NK-92 treated with Interleukin-12 subunit alpha and Interleukin-12 subunit beta, amount 100 ng/mL, for 24 hours (cell line): Measurements from ENCODE around the gene BACH1.
A peak's percentile ranks its signal among the peaks of the same experiment; 100 is the strongest.
"Not testable (repeated sequence)": the region's sequence is repeated elsewhere in the genome, so short reads cannot be mapped to it uniquely, and the experiment has no call there.

Source experiments
- DNase-seq: peaks from one replicate; lab custom pipeline; 2025; lab: John Stamatoyannopoulos, UW

The BACH1 gene

DNA sequence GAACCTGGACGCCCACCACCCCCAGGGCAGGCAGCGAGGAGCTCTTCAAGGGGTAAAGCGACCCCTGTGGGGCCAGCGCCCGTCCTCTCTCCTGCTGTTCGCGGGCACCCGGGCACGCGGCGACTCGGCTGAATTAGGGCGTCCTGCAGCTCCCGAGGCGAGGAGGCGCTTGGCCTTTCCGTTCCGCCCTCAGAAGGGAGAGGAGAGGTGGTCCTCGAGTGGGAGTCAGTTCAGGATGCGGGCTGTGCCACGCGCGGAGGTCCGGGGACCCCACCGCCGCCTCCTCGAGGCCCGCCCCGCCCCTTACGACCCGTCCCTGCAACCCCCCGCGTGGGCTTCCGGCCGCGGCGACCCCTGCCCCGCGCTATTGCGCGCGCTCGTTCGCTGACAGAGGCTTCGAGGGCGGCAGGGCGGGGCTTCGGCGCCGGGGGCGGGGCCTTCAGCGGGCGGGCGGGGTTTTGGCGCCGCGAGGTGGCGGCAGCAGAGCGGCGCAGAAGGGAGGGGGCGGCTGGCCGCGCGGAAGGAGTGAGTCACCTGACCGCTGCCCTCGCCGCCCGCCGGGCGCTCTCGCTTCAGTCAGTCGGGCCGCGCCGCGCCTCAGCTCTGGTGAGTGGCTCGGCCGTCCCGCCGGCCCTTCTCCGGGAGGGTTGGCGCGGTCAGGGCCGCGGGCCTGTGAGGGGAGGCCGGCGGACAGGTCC, at the start of gene BACH1:
Gene BACH1, plus strand, starts transcription at position 575 of the 698 bp plus-strand sequence. CDS start 22,359 bp downstream, outside the sequence.
- peak; percentile 89 for DNase-seq

DNA sequence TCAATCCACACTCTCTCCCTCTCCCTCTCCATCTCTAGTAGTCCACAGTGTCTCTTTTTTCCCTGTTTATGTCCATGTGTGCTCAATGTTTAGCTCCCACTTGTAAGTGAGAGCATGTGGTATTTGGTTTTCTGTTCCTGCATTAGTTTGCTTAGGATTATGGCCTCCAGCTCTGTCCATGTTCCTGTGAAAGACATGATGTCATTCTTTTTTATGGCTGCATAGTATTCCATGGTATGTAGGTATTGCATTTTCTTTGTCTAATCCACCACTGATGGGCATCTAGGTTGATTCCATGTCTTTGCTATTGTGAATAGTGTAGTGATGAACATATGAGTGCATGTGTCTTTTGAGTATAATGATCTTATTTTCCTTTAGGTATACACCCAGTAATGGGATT, 49.4 kb upstream of the BACH1 start:
- DNase-seq, result not testable (repeated sequence)

DNA sequence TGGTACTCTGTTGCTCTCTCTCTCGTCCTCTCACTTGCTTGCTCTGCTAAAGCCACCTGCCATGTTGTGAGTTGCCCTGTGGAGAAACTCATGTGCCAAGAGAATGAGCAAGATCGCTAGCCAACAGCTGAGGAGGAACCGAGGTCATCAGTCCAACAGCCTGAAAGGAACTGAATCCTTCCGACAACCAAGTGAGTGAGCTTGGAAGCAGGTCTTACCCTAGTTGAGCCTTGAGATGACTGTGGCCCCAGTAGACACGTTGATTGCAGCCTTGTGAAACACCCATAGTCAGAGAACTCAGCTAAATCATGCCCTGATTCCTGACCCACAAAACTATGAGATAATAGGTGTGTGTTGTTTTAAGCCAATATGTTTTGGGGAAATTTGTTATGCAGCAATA, 48.1 kb upstream of the BACH1 start:
- no peak for DNase-seq

DNA sequence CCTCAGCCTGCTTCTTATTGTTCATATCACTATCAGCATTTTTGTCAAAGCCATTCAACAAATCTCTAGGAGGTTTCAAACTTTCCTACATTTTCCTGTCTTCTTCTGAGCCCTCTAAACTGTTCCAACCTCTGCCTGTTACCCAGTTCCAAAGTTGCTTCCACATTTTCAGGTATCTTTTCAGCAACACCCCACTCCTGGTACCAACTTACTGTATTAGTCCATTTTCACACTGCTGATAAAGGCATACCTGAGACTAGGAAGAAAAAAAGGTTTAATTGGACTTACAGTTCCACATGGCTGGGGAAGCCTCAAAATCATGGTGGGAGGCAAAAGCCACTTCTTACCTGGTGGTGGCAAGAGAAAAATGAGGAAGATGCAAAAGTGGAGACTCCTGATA, 44.9 kb upstream of the BACH1 start:
- not testable (repeated sequence) for DNase-seq

DNA sequence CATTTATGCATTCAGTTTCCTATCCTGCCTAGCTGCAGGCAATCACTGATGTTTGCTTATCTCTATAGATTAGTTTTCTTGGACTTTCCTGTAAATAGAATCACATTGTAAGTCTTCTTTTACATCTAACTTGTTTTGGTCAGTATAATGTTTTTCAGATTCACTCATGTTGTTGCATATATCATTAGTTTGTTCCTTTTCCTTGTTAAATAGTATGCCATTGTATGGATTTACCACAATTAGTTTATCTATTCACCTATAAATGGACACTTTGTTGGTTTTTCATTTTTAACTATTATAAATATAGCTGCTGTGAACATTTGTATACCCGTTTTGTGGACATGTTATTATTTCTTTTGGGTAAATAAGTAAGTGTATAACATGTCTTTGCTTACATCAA, 44.2 kb upstream of the BACH1 start:
- DNase-seq, result no peak

DNA sequence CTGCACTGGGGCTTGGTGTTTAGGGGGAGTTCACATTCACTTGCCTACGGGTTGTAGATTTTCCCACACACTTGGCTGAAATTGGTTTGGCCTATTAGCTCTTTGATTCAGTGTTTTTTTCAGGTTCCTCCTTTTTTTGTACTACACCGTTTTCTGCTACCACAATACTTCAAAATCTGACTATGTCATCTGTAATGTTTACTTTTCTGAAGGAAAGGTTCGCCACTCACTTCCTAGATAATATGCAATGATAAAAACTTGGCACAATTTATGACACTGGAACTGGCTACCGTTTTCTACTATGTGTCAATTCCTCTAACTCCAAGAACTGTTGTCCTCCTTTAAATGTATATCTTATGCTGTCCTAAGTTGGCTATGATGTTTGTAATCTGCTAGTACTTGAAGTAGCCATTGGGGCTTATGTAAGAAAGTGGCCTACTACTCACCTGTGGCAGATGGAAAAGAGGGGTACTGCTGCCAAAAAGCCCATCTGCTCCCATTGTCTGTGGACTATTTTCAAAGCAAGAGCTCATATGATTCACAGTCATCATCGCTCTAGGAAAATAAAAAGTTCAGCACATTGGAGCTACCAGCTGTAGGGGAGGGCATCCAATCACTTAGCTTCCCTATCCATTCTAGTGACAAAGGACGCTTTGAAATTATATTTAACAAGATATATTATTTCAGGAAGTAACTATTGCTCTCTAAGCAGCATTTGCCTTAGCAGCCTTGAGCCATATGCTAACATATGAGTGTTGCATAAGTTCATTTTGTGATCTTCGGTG, 42.4 kb upstream of the BACH1 start:
- no peak for DNase-seq

DNA sequence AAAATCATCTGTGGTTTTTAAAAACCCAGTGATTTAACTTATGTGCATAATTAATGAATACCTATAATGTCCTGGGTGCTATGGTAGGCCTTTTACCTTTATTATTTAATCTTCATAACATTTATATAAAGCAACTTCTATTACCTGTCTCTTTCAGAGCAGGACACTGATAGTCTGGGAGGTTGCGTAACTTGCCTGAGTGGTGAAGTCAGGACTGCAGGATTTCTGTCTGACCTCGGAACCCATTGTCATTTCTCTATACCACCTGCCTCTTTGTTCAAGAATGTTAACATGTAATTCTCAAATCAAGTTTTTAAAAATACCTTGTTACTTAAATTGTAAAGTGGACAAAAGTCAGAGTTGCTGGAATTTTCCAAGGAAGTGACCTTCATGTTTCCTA, 41.0 kb upstream of the BACH1 start:
- no peak for DNase-seq

DNA sequence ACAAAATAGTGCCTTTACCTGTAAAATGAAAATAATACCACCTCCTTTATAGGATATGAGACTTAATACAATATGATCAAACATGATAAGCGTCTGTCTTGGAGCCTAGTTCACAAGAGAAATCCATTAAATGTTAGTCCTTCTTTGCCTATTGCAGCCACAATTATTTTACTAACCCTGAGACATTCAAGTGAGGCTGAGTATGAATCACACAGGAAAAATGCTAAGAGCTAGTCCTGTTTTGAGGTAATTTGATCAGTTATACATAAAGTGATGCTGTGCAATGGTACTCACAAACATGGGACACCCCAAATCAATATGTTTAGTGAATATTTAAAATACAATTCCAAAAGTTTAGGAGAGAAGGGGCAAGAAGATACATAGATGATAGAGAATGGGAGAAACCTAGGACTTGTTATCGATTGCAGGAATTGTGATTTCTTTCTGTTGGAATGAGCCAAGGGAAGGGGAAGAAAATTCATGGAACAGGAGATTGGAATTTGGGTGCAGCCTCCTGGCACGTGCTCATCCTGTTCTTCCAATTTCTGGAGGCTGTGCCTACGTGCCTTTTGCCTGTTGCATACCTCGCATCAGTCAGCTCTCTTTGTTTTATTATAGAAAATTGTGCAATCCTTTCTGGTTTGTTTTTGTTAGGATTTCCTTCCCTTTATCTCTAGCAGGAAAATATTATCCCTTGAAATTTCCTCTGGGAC, 39.9 kb upstream of the BACH1 start:
- DNase-seq, result no peak

DNA sequence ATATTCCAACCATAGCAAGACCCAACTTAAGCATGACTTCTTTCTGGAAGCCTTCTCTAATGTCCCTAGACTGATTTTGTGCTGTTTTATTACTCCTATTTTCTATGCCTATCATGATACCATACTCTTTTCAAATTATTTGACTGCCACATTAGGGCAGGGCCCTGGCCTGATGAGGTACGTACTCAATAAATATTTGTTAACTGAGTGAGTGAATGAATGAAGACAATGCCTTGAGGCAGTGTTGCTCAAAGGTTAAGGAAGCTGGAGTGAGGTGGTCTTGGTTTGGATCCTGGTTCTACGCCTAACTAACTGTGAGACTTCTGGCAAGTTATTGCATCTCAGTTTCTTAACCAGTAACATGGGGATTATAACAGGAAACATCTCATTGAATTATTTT, 38.3 kb upstream of the BACH1 start:
- DNase-seq, result no peak

DNA sequence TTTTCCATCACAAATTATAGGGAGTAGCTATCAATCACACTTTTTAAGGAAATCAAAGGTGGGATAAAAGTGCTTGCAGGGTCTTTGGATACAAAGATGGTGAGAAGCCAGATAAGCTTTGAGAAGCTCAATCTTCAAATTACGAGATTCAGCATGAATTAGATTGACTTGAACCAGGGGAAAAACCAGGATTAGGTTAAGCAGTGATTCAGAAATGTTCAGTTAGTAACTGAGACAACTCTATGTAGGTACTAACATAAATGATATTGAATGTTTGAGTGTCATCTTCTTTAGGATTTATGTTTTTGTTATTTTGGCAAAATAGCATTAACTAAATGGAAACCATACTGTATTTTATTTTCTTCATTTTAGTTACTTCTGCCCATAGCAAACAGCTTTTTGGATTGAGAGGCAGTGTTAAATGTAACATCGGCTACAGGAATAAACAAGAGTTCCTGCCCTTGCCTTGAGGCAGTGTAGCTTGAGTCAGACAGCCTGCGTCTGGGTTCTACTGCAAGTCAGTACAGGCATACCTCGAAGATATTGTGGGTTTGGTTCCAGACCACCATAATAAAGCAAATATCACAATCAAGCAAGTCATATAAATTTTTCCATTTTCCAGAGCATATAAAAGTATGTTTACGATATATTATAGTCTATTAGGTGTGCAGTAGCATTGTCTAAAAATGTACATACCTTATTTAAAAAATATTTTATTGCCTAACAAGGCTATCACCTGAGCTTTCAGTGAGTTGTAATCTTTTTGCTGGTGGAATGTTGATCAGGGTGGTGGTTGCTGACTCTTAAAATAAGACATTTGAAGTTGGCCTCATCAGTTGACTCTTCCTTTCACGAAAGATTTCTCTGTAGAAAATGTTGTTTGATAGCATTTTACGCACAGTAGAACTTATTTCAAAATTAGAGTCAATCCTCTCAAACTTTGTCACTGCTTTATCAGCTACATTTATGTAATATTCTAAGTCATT, 36.9 kb upstream of the BACH1 start:
- DNase-seq, result no peak

DNA sequence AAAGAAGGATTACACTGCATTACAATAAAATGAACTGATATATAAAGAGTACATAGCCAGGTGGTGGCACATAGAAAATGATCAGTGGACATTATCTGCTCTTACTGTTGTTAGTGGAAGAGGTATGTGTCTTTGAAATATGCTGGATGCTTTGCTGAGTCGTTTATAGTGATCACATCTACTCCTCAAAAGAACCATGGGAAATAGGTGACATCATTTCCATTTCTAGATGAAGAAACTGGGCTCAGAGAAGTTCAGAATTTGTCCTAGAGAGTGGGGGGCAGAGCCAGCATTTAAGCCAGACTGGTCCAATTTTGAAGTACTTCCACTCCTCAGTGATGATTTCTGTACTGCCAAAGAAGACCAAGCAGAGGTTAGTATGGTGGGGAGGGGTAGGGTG, 34.0 kb upstream of the BACH1 start:
- no peak for DNase-seq

DNA sequence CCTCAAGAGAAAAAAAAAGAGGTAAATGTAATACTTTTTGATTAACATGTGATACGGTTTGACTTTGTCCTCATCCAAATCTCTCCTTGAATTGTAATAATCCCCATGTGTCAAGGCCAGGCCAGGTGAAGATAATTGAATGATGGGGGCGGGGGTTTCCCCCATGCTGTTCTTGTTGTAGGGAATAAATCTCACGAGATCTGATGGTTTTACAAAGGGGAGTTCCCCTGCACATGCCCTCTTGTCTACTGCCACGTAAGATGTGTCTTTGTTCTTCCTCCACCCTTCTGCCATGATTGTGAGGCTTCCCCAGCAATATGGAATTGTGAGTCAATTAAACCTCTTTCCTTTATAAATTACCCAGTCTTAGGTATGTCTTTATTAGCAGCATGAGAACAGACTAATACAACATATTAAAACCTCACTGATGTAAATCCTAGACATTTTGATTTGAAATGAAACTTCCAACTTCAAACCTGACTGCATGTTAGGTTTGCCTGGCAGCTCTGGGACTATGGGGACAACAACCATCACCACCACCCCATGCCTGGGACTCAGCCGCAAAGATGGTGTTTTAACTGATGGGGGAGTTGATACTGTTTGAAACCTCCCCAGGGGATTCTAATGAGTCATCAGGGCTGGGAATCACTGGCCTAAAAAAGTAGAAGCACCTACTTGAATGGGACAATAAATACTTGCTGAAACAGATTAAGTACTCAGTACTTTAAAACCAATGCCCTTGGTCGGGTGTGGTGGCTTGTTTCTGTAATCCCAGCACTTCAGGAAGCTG, 32.8 kb upstream of the BACH1 start:
- no peak for DNase-seq

DNA sequence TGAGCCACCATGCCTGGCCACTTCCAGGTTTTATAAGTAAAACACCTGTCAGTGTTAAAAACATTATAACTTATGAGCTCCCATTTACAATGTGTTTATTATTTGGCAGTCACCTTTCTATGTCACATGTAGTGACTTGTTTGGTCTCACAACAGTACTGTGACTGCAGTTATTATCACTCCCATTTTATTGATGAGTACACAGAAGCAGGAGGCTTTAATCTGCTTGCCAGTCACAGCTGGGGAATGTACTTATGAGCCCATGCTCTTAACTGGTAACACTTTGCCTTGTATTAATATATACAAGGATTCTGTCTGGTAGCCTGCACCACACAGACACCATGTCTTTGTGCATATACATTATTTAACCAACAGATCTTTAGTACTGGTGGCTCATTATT, 31.1 kb upstream of the BACH1 start:
- no peak for DNase-seq

DNA sequence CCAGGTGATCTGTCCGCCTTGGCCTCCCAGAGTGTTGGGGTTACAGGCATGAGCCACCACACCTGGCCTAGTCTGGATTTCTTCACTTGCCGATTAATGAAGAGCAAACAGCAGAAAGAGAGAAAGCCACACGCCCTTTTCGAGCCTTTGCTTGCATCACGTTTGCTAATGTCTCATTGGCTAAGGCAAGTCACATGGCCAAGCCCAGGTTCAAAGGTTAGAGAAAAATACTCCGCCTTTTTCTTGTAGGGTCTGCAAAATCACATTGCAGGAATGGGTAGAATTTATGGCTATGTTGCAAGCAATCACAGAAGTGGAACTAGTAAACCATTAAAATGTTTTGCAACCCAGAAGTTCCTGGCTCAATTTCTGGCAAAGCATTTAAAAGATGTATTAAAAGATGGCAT, 26.8 kb upstream of the BACH1 start:
- no peak for DNase-seq

DNA sequence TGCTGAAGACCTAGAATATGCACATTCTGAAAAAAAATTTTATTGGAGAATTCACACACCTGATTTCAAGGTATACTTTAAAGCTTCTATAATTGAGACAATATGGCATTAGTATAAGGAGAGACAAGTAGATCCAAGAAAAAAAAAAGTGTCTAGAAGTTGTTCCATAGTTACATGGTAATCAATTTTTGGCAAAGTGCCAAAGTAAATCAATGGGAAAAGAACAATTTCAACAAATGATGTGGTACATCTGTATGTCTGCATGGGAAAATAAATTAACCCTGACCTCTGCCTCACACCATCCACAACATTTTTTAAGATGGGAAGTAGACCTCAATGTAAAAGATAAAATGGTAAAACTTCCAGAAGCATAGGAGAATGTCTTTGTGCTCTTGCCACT, 21.3 kb upstream of the BACH1 start:
- DNase-seq, result no peak

DNA sequence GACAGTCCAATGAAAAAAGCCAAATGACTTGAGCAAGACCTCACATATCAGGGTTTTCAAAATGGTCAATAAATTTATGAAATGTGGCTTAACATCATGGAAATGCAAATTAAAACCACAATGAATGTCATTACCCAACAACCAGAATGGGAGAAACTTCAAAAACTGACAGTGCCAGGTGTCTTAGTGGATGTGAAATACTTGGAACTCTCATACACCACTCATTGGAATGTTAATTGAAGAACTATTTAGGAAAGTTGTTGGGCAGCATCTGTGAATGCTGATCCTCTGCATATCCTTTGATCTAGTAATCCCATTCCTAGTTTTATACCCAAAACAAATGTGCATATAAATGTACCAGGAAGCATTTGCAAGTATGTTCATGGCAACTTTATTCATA, 19.2 kb upstream of the BACH1 start:
- no peak for DNase-seq

DNA sequence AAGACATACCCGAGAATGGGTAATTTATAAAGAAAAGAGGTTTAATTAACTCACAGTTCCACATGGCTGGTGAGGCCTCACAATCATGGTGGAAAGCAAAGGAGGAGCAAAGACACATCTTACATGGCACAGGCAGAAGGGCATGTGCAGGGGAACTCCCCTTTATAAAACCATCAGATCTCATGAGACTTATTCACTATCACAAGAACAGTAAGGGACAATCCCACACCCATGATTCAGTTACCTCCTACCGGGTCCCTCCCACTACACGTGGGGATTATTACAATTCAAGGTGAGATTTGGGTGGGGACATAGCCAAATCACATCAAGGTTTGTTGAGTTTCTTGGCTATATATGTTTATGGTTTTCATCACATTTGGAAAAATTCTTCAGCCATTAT, 16.9 kb upstream of the BACH1 start:
- DNase-seq, result not testable (repeated sequence)

DNA sequence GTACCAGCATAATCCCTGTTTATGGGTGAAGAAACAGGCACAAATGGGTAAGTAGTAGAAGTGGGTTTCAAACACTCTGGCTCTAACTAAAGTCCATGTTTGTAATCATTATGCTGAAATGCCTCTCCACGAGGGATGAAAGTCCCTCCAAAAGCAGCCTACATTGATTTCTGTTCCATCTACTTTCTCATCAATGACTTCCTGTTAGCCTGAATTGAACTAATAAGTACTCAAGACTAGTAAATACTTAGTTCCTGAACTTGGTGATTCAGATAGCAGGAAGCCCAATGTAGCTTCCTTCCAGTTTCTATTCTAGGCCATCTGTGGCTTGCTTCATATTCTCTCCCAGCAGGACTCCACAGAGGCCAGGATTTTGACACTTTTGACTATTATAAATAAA, 11.3 kb upstream of the BACH1 start:
- no peak for DNase-seq

DNA sequence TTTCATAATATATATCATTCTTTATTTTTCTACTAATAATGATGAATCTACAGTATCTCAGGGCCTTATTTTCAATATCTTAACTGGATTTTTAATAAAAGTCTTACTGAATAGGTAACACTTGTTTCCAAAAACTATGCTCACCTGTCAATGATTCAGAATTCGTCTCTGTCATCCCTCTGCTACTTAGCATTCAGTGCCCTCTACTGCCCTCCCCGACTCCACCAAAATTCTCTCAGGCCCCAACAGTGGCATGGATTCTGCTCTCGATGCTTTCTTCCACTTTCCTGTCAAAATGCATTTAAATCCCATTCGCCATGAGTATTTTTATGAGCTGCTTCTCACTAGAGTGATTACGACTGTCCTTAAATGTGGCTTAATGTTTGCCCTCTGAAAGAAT, 10.5 kb upstream of the BACH1 start:
- no peak for DNase-seq

DNA sequence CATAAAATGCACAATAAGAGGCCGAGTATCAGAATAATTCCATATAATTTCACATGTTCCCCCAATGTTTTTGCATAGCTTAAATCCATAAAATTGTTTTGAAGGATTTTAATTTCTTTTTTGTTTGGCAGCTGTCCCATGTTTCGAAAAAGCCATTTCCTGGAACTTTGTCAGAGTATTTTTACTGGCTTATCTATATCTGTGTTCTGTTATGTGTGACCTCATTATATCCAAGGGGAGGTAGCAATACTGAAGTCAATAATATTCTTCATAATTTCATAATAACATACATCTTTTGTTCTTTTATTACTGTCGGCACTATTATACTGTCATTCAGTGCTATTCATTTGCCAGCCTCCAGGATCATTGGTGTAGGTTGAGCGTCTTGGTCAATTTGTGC, 9.4 kb upstream of the BACH1 start:
- DNase-seq, result no peak

DNA sequence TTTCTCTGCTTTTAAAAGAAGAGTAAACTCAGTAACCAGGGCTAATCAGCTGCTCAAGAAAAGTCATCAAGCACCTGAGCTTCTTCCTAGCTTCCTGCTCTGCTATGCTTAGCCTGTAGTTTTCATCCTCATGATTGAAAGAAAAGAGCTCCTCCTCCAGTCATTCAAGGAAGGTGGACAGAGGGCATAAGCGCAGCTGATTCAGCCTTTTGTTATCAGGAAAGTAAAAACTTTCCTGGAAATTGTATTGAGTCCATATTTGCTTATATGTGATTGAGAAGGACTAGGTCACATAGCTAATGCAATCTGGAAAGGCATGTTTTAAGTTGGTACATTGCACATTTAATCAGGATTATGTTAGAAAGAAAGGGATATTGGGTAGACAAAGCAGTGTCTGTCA, 8.5 kb upstream of the BACH1 start:
- DNase-seq, result no peak
